OCI-LY7 (cell line): Measurements from ENCODE around the gene RARG. TPM values are rescaled to one million over a fixed set of nuclear protein-coding genes. Genes with fewer than 3 reads are reported as not detected.

Source experiments
- BruUV-seq: library from RNA; stranded (reverse); fragments of 400-500 nt; replicated peaks from 2 replicates; lab custom pipeline; 2021; lab: Mats Ljungman, UMichigan
- CTCF ChIA-PET: fragments of 300-600 bp; sonication (Branson Sonifier 250); formaldehyde crosslinking; loops from one replicate; lab custom pipeline; 2022; ENCODE audit warnings: antibody characterized with exemption; ENCODE audit not compliant: unreplicated experiment; lab: Charles Lee
- POLR2A ChIA-PET: fragments of 300-600 bp; sonication (Branson Sonifier 250); formaldehyde crosslinking; loops from one replicate; lab custom pipeline; 2022; ENCODE audit warnings: antibody characterized with exemption; lab: Charles Lee
- DNase-seq: peaks from one replicate; pipeline ENCODE4 v3.0.0-alpha.2; 2015; ENCODE audit warnings: low spot score
- H2AFZ ChIP-seq: fragments of 200-600 bp; sonication (generic), shearing (Covaris generic); 2 replicates; pipeline ENCODE4 v1.6.1; 2014; ENCODE audit warnings: mild to moderate bottlenecking, antibody characterized with exemption, low read length, moderate library complexity
- H3K27ac ChIP-seq: fragments of 200-600 bp; sonication (generic); 2 replicates; pipeline ENCODE4 v1.5.1; 2014; ENCODE audit warnings: mixed run types, low read depth, mild to moderate bottlenecking, moderate library complexity, low read length, inconsistent platforms; ENCODE audit not compliant: poor library complexity, severe bottlenecking
- H3K36me3 ChIP-seq: fragments of 200-600 bp; sonication (generic); 2 replicates; pipeline ENCODE4 v1.6.1; 2014; ENCODE audit warnings: mild to moderate bottlenecking, antibody characterized with exemption, low read length, moderate library complexity, mixed read lengths; ENCODE audit not compliant: insufficient read depth
- H3K4me1 ChIP-seq: fragments of 200-600 bp; sonication (generic); 2 replicates; pipeline ENCODE4 v1.5.1; 2014; ENCODE audit warnings: mild to moderate bottlenecking, low read length; ENCODE audit not compliant: insufficient read depth, poor library complexity, severe bottlenecking
- H3K4me2 ChIP-seq: fragments of 200-600 bp; sonication (generic); 2 replicates; pipeline ENCODE4 v1.6.1; 2014; ENCODE audit warnings: mild to moderate bottlenecking, low read length
- H3K4me3 ChIP-seq: fragments of 200-600 bp; sonication (generic); 2 replicates; pipeline ENCODE4 v1.5.1; 2014; ENCODE audit warnings: mild to moderate bottlenecking, low read depth, low read length; ENCODE audit not compliant: poor library complexity, severe bottlenecking
- H3K79me2 ChIP-seq: fragments of 200-600 bp; sonication (generic); 2 replicates; pipeline ENCODE4 v1.6.1; 2016; ENCODE audit warnings: low read depth, mild to moderate bottlenecking, low read length, moderate library complexity, mixed read lengths; ENCODE audit not compliant: insufficient read depth
- H3K9me2 ChIP-seq: fragments of 200-600 bp; sonication (generic); 2 replicates; pipeline ENCODE4 v1.6.1; 2016; ENCODE audit warnings: mild to moderate bottlenecking, low read length, mixed read lengths; ENCODE audit not compliant: insufficient read depth
- H3K9me3 ChIP-seq: fragments of 200-600 bp; sonication (generic); 2 replicates; pipeline ENCODE4 v1.6.1; 2014; ENCODE audit warnings: mild to moderate bottlenecking, mixed run types, low read length, mixed read lengths
- H4K20me1 ChIP-seq: fragments of 200-600 bp; sonication (generic); 2 replicates; pipeline ENCODE4 v1.6.1; 2014; ENCODE audit warnings: mild to moderate bottlenecking, antibody characterized with exemption, low read length, moderate library complexity, mixed read lengths; ENCODE audit not compliant: insufficient read depth
- CTCF ChIP-seq: fragments of 200-600 bp; sonication (generic); conservative IDR thresholded peaks from 2 replicates; pipeline ENCODE4 v1.5.1; 2014; ENCODE audit warnings: mild to moderate bottlenecking, antibody characterized with exemption, low read length, moderate library complexity, mixed read lengths
- EZH2phosphoT487 ChIP-seq: fragments of 200-600 bp; sonication (generic); IDR thresholded peaks from 2 replicates; pipeline ENCODE4 v1.6.1; 2018; ENCODE audit warnings: low read depth, borderline replicate concordance, mild to moderate bottlenecking, mixed run types, antibody characterized with exemption, low read length, moderate library complexity, mixed read lengths
- intact Hi-C: fragments of 100-400 bp; cut with micrococcal nuclease; formaldehyde crosslinking; loops from one replicate; pipeline ENCODE4 v1.10.0; 2022; ENCODE audit not compliant: unreplicated experiment
- total RNA-seq, 2 experiments: library from RNA; depleted of rRNA in 1 of 2; stranded (reverse); fragments of >200 nt in 1 of 2; shearing (Covaris generic) in 1 of 2; gene quantifications; 2 replicates each; pipeline ENCODE4 v1.2.3, GENCODE V29; 2014 to 2022

Gene RARG
- total RNA-seq, 2 experiments from 2014 or later, result 7.0 to 8.4 TPM

- H3K4me3 ChIP-seq, result peak overlapping the region; percentile 55
- H4K20me1 ChIP-seq, result no peaks in the 10 kb centered on the region
- ChIA-PET CTCF (interaction anchor here (0.7 to 1.1 kb wide), 2 partner anchors 10 to 12 kb away, joined by 3 to 4 read pairs; no protein-coding TSS in a partner anchor), POLR2A (interaction anchor here (0.8 to 5.0 kb wide), 7 partner anchors 9 to 123 kb away, joined by 3 to 41 read pairs (median 5); partner anchors contain the start of genes CSAD, ESPL1 and ZNF740)
- intact Hi-C loops, result loop anchor here (2.0 to 10.0 kb wide), 2 partner anchors 42 to 304 kb away; partner anchors contain the start of genes NPFF and TARBP2
- no peak for TF ChIP-seq EZH2phosphoT487
- no peak for TF ChIP-seq CTCF
- BruUV-seq, result TSS peak; percentile 78
- DNase-seq, result no peak
- H3K79me2 ChIP-seq, result peaks cover 62% of the 10 kb centered on the region
- H3K9me3 ChIP-seq, result no peaks in the 10 kb centered on the region
- H3K4me2 ChIP-seq, result peak overlapping the region; percentile 86
- H3K4me1 ChIP-seq, result peaks cover 78% of the 10 kb centered on the region
- peak overlapping the region; percentile 98 for H3K27ac ChIP-seq
- H2AFZ ChIP-seq, result no peak overlapping the region
- H3K36me3 ChIP-seq, result peaks cover 54% of the 10 kb centered on the region
- no peaks in the 10 kb centered on the region for H3K9me2 ChIP-seq
These were observed 30.9 kb downstream of the RARG start for GRCh38 chr12:53201177-53201541.

- POLR2A ChIA-PET, result interaction anchor here (0.8 to 5.0 kb wide), 8 partner anchors 7 to 124 kb away, joined by 3 to 41 read pairs (median 5); partner anchors contain the start of genes CSAD, ESPL1, ITGB7 and ZNF740
- H3K9me3 ChIP-seq, result no peaks in the 10 kb centered on the region
- H4K20me1 ChIP-seq, result no peaks in the 10 kb centered on the region
- H3K36me3 ChIP-seq, result peaks cover 59% of the 10 kb centered on the region
- TF ChIP-seq CTCF, result no peak
- peak overlapping the region; percentile 55 for H3K4me3 ChIP-seq
- BruUV-seq, result no TSS peak
- peaks cover 57% of the 10 kb centered on the region for H3K79me2 ChIP-seq
- peaks cover 78% of the 10 kb centered on the region for H3K4me1 ChIP-seq
- intact Hi-C loops, result loop anchor here (1.0 to 10.0 kb wide), 3 partner anchors 20 to 304 kb away; partner anchors contain the start of genes CSAD, NPFF, TARBP2 and ZNF740
- H3K27ac ChIP-seq, result peak overlapping the region; percentile 98
- DNase-seq, result peak; percentile 81
- H2AFZ ChIP-seq, result no peak overlapping the region
- H3K9me2 ChIP-seq, result no peaks in the 10 kb centered on the region
- CTCF ChIA-PET, result interaction anchor here (0.6 to 1.0 kb wide), 3 partner anchors 20 to 134 kb away, joined by 3 to 4 read pairs (median 3); partner anchors contain the start of gene AAAS
- H3K4me2 ChIP-seq, result peak overlapping the region; percentile 86
These were observed 31.4 kb downstream of the RARG start for GRCh38 chr12:53200458-53201176.
